HepG2 (cell line): ENCODE data around the gene B3GALNT2.

Source experiments
- CHD2 ChIP-seq: IDR thresholded peaks from 2 replicates; pipeline ENCODE4 v1.6.1; 2011; ENCODE audit warnings: low read depth, low read length, improper control_type of control experiment
- HCFC1 ChIP-seq: fragments of 150-350 bp; IDR thresholded peaks from 2 replicates; pipeline ENCODE4 v1.6.1; 2014; ENCODE audit warnings: low read depth, low read length
- NFE2L2 ChIP-seq: fragments of 150-350 bp; IDR thresholded peaks from 2 replicates; pipeline ENCODE4 v1.6.1; 2014; ENCODE audit warnings: low read length
- NFRKB ChIP-seq: fragments of 450-650 bp; IDR thresholded peaks from 2 replicates; pipeline ENCODE4 v1.6.1; 2017
- NR2C2 ChIP-seq: sonication (generic); formaldehyde crosslinking; IDR thresholded peaks from 2 replicates; pipeline ENCODE4 v1.4.0; 2020; ENCODE audit warnings: missing genetic modification reagents, mild to moderate bottlenecking, moderate library complexity, borderline replicate concordance
- SRSF4 ChIP-seq: fragments of 200-400 bp; formaldehyde crosslinking; IDR thresholded peaks from one replicate; pipeline ENCODE4 v1.6.1; 2018; ENCODE audit warnings: mild to moderate bottlenecking, low read depth, low read length, moderate library complexity; ENCODE audit not compliant: poor library complexity, severe bottlenecking
- TCF7 ChIP-seq: sonication (generic); IDR thresholded peaks from 2 replicates; pipeline ENCODE4 v1.6.1; 2016; ENCODE audit warnings: antibody characterized with exemption, low read depth
- TCF7L2 ChIP-seq: IDR thresholded peaks from 2 replicates; pipeline ENCODE4 v1.6.1; 2011; ENCODE audit warnings: mild to moderate bottlenecking, low read depth, low read length, moderate library complexity
- ZNF616 ChIP-seq: sonication (generic); formaldehyde crosslinking; IDR thresholded peaks from 2 replicates; pipeline ENCODE4 v1.5.0; 2020; ENCODE audit warnings: low read depth, mild to moderate bottlenecking, missing genetic modification reagents
- TF ChIP-seq, protein P1 (sequence below): sonication (generic); formaldehyde crosslinking; IDR thresholded peaks from 2 replicates; pipeline ENCODE4 v1.9.0; 2021; ENCODE audit warnings: missing genetic modification reagents, borderline replicate concordance
- TF ChIP-seq, protein P2 (sequence below): sonication (generic); formaldehyde crosslinking; IDR thresholded peaks from 2 replicates; pipeline ENCODE4 v1.4.0; 2020; ENCODE audit warnings: low read depth, missing genetic modification reagents
- TF ChIP-seq, protein P3 (sequence below): sonication (generic); formaldehyde crosslinking; IDR thresholded peaks from 2 replicates; pipeline ENCODE4 v1.8.1; 2023; ENCODE audit warnings: missing genetic modification reagents, inconsistent platforms, borderline replicate concordance
- TF ChIP-seq, protein P4 (sequence below): sonication (generic); formaldehyde crosslinking; IDR thresholded peaks from 2 replicates; pipeline ENCODE4 v1.5.0; 2020; ENCODE audit warnings: mild to moderate bottlenecking, missing genetic modification reagents, moderate library complexity
- TF ChIP-seq, protein P5 (sequence below): sonication (generic); formaldehyde crosslinking; IDR thresholded peaks from 2 replicates; pipeline ENCODE4 v1.4.0; 2020; ENCODE audit warnings: missing genetic modification reagents

DNA sequence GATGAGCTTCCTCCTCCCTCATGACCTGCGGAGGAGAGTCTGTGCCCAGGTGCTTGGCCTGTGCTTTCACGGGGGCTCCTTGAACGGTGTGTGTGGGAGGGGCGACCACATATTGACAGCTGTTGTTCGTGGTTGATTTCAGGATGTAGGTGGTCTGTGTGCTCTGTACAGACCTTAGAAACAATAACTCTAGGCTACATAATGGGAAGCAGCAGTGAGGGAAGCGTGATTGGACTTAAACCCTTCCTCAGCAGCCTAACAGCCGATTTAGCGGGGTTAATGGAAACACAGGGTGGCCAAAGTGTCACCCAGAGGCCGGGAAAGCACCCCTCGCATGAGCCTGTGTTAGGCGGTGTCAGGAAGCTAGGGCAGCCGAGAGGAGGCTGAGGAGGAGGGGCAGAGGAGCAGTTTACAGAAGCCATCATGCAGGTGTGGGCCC lies 81.0 kb downstream of the B3GALNT2 start:
- TF ChIP-seq SRSF4 (no peak), ZNF616 (no peak), HCFC1 (no peak), NFRKB (no peak), TCF7 (no peak), NR2C2 (CRISPR knock-in tag) (no peak), TCF7L2 (no peak), NFE2L2 (no peak), CHD2 (no peak)
- TF ChIP-seq, protein P1, sequence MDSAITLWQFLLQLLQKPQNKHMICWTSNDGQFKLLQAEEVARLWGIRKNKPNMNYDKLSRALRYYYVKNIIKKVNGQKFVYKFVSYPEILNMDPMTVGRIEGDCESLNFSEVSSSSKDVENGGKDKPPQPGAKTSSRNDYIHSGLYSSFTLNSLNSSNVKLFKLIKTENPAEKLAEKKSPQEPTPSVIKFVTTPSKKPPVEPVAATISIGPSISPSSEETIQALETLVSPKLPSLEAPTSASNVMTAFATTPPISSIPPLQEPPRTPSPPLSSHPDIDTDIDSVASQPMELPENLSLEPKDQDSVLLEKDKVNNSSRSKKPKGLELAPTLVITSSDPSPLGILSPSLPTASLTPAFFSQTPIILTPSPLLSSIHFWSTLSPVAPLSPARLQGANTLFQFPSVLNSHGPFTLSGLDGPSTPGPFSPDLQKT (CRISPR knock-in tag), result no peak
- TF ChIP-seq, protein P2, sequence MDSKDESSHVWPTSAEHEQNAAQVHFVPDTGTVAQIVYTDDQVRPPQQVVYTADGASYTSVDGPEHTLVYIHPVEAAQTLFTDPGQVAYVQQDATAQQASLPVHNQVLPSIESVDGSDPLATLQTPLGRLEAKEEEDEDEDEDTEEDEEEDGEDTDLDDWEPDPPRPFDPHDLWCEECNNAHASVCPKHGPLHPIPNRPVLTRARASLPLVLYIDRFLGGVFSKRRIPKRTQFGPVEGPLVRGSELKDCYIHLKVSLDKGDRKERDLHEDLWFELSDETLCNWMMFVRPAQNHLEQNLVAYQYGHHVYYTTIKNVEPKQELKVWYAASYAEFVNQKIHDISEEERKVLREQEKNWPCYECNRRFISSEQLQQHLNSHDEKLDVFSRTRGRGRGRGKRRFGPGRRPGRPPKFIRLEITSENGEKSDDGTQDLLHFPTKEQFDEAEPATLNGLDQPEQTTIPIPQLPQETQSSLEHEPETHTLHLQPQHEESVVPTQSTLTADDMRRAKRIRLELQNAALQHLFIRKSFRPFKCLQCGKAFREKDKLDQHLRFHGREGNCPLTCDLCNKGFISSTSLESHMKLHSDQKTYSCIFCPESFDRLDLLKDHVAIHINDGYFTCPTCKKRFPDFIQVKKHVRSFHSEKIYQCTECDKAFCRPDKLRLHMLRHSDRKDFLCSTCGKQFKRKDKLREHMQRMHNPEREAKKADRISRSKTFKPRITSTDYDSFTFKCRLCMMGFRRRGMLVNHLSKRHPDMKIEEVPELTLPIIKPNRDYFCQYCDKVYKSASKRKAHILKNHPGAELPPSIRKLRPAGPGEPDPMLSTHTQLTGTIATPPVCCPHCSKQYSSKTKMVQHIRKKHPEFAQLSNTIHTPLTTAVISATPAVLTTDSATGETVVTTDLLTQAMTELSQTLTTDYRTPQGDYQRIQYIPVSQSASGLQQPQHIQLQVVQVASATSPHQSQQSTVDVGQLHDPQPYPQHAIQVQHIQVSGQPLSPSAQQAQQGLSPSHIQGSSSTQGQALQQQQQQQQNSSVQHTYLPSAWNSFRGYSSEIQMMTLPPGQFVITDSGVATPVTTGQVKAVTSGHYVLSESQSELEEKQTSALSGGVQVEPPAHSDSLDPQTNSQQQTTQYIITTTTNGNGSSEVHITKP (CRISPR knock-in tag), result no peak
- TF ChIP-seq, protein P3, sequence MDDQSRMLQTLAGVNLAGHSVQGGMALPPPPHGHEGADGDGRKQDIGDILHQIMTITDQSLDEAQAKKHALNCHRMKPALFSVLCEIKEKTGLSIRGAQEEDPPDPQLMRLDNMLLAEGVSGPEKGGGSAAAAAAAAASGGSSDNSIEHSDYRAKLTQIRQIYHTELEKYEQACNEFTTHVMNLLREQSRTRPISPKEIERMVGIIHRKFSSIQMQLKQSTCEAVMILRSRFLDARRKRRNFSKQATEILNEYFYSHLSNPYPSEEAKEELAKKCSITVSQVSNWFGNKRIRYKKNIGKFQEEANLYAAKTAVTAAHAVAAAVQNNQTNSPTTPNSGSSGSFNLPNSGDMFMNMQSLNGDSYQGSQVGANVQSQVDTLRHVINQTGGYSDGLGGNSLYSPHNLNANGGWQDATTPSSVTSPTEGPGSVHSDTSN, result no peak
- TF ChIP-seq, protein P4, sequence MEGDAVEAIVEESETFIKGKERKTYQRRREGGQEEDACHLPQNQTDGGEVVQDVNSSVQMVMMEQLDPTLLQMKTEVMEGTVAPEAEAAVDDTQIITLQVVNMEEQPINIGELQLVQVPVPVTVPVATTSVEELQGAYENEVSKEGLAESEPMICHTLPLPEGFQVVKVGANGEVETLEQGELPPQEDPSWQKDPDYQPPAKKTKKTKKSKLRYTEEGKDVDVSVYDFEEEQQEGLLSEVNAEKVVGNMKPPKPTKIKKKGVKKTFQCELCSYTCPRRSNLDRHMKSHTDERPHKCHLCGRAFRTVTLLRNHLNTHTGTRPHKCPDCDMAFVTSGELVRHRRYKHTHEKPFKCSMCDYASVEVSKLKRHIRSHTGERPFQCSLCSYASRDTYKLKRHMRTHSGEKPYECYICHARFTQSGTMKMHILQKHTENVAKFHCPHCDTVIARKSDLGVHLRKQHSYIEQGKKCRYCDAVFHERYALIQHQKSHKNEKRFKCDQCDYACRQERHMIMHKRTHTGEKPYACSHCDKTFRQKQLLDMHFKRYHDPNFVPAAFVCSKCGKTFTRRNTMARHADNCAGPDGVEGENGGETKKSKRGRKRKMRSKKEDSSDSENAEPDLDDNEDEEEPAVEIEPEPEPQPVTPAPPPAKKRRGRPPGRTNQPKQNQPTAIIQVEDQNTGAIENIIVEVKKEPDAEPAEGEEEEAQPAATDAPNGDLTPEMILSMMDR (CRISPR knock-in tag), result no peak
- TF ChIP-seq, protein P5, sequence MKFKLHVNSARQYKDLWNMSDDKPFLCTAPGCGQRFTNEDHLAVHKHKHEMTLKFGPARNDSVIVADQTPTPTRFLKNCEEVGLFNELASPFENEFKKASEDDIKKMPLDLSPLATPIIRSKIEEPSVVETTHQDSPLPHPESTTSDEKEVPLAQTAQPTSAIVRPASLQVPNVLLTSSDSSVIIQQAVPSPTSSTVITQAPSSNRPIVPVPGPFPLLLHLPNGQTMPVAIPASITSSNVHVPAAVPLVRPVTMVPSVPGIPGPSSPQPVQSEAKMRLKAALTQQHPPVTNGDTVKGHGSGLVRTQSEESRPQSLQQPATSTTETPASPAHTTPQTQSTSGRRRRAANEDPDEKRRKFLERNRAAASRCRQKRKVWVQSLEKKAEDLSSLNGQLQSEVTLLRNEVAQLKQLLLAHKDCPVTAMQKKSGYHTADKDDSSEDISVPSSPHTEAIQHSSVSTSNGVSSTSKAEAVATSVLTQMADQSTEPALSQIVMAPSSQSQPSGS (CRISPR knock-in tag), result no peak
